ENCODE measurements around the gene TSPAN5. TPM values are rescaled to one million over a fixed set of nuclear protein-coding genes. Genes with fewer than 3 reads are reported as not detected.

Gene TSPAN5
- total RNA-seq, 1 experiment from 2014 or later = 12.4 TPM

DNA sequence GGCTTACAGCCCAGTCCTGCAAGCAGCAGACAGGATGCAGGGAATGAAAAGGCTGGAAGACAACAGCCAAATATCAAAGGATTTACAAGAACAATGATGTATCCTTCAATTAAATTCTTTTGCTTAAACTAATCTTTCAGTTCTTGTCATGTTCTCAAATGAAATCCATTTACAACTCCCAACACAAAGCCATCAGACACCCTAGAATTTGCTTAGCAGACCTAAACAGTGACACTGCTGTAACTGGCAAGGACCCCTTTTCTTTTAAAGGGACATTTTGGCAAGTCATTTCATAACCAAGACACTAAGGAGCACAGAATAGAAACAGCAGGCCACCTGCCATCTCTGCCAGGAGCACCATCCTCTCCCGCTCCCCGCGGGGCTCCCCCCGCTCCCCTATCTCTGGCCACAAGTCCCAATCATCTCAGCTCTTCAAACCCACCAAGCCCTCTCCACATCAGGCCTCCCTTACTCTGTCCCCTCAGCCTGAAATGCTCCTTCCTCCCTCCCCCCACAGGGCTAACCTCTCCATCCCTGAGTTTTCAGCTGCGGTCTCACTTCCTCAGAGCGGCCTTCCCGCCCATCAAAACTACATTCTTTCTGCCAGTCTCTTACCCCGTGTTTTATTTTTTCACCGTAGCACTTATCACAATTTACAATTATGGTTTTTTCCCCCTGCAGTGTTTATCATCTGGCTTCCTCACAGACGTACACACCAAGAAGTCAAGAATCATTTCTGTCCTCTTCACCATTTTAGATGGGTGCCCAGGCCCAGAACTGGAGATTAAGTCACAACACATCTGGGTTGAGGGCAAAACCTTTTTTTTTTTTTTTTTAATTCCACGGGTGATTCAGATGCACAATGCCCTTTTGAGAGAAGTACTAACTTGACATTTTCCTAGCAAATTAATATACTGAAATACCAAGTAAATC lies 45.8 kb downstream of the TSPAN5 start:
- Histone ChIP-seq H3K4me3 (no peak overlapping the region), H3K27me3 (ENCODE audit: insufficient read depth, low read depth) (no peaks in the 10 kb centered on the region), H3F3A (ENCODE audit: insufficient read depth, low read depth) (no peaks in the 10 kb centered on the region), H3K79me2 (ENCODE audit: low read depth) (peaks cover 39% of the 10 kb centered on the region), H3K9me3 (ENCODE audit: insufficient read depth, low read depth) (no peaks in the 10 kb centered on the region), H2AFZ (no peak overlapping the region), H3K4me1 (replicated peaks; ENCODE audit: insufficient read depth) (no peaks in the 10 kb centered on the region), H4K20me1 (ENCODE audit: insufficient read depth) (no peaks in the 10 kb centered on the region), H3K4me2 (no peak overlapping the region), H3K36me3 (ENCODE audit: low read depth) (no peaks in the 10 kb centered on the region), H3K9me2 (ENCODE audit: insufficient read depth) (no peaks in the 10 kb centered on the region), H3K27ac (no peak overlapping the region)
- POLR2A ChIA-PET (ENCODE audit: unreplicated experiment) = no interaction called here
- no TSS peak for BruUV-seq (replicated peaks)
- TF ChIP-seq EZH2 (IDR thresholded peaks at IDR 0.05; ENCODE audit: low read depth) = no peak
- no peak for TF ChIP-seq CTCF (conservative IDR thresholded peaks at IDR 0.05)
- intact Hi-C loops (cut with micrococcal nuclease; ENCODE audit: unreplicated experiment) = no loop called here
- no peak for DNase-seq
- CTCF ChIA-PET = no interaction called here

GRCh38 chr4:98611677-98612317 lies 46.6 kb downstream of the TSPAN5 start:
- Histone ChIP-seq H3K36me3 (ENCODE audit: low read depth) (no peaks in the 10 kb centered on the region), H3K9me3 (ENCODE audit: insufficient read depth, low read depth) (no peaks in the 10 kb centered on the region), H3K9me2 (ENCODE audit: insufficient read depth) (no peaks in the 10 kb centered on the region), H3K79me2 (ENCODE audit: low read depth) (peaks cover 31% of the 10 kb centered on the region), H3K27me3 (ENCODE audit: insufficient read depth, low read depth) (no peaks in the 10 kb centered on the region), H3K4me1 (replicated peaks; ENCODE audit: insufficient read depth) (no peaks in the 10 kb centered on the region), H3F3A (ENCODE audit: insufficient read depth, low read depth) (no peaks in the 10 kb centered on the region), H3K27ac (no peak overlapping the region), H3K4me2 (no peak overlapping the region), H2AFZ (no peak overlapping the region), H3K4me3 (no peak overlapping the region), H4K20me1 (ENCODE audit: insufficient read depth) (no peaks in the 10 kb centered on the region)
- intact Hi-C loops (cut with micrococcal nuclease; ENCODE audit: unreplicated experiment) = no loop called here
- TF ChIP-seq EZH2 (IDR thresholded peaks at IDR 0.05; ENCODE audit: low read depth) = no peak
- no peak for TF ChIP-seq CTCF (conservative IDR thresholded peaks at IDR 0.05)
- no peak for DNase-seq
- ChIA-PET POLR2A (ENCODE audit: unreplicated experiment) (no interaction called here), CTCF (no interaction called here)
- no TSS peak for BruUV-seq (replicated peaks)

GRCh38 chr4:98610926-98611676 lies 47.3 kb downstream of the TSPAN5 start:
- Histone ChIP-seq H3F3A (ENCODE audit: insufficient read depth, low read depth) (no peaks in the 10 kb centered on the region), H3K9me3 (ENCODE audit: insufficient read depth, low read depth) (no peaks in the 10 kb centered on the region), H3K4me1 (replicated peaks; ENCODE audit: insufficient read depth) (no peaks in the 10 kb centered on the region), H2AFZ (no peak overlapping the region), H3K79me2 (ENCODE audit: low read depth) (peaks cover 35% of the 10 kb centered on the region), H3K4me3 (no peak overlapping the region), H3K9me2 (ENCODE audit: insufficient read depth) (no peaks in the 10 kb centered on the region), H3K4me2 (no peak overlapping the region), H4K20me1 (ENCODE audit: insufficient read depth) (no peaks in the 10 kb centered on the region), H3K27me3 (ENCODE audit: insufficient read depth, low read depth) (no peaks in the 10 kb centered on the region), H3K36me3 (ENCODE audit: low read depth) (no peaks in the 10 kb centered on the region), H3K27ac (no peak overlapping the region)
- intact Hi-C loops (cut with micrococcal nuclease; ENCODE audit: unreplicated experiment) = no loop called here
- BruUV-seq (replicated peaks) = no TSS peak
- DNase-seq = no peak
- TF ChIP-seq EZH2 (IDR thresholded peaks at IDR 0.05; ENCODE audit: low read depth) (no peak), CTCF (conservative IDR thresholded peaks at IDR 0.05) (no peak)
- ChIA-PET CTCF (no interaction called here), POLR2A (ENCODE audit: unreplicated experiment) (no interaction called here)
